K562 (cell line): Measurements from ENCODE around the gene URGCP. TPM values are rescaled to one million over a fixed set of nuclear protein-coding genes. Genes with fewer than 3 reads are reported as not detected.

Experiments used
- EZH2 ChIP-seq: IDR thresholded peaks from 2 replicates; pipeline ENCODE4 v1.6.1; 2012; ENCODE audit warnings: low read depth, mild to moderate bottlenecking, inconsistent platforms, low read length, borderline replicate concordance
- FOXA1 ChIP-seq: fragments of 450-650 bp; IDR thresholded peaks from 2 replicates; pipeline ENCODE4 v1.6.1; 2016; ENCODE audit warnings: mild to moderate bottlenecking, borderline replicate concordance
- GABPB2 ChIP-seq: fragments of 250-450 bp; sonication (Bioruptor Pico); conservative IDR thresholded peaks from 2 replicates; pipeline ENCODE4 v1.5.1; 2021; ENCODE audit warnings: mild to moderate bottlenecking
- HMG20A ChIP-seq: fragments of 450-650 bp; formaldehyde crosslinking; conservative IDR thresholded peaks from 2 replicates; pipeline ENCODE4 v1.4.0; 2020; ENCODE audit warnings: mild to moderate bottlenecking, mixed read lengths
- IRF2 ChIP-seq: sonication (generic); formaldehyde crosslinking; IDR thresholded peaks from 2 replicates; pipeline ENCODE4 v1.8.1; 2022; ENCODE audit warnings: mild to moderate bottlenecking, missing genetic modification reagents
- KLF10 ChIP-seq: fragments of 250-450 bp; sonication (Bioruptor Pico); IDR thresholded peaks from 2 replicates; pipeline ENCODE4 v1.6.1; 2021; ENCODE audit warnings: matching md5 sums
- LCOR ChIP-seq: sonication (generic); formaldehyde crosslinking; IDR thresholded peaks from 2 replicates; pipeline ENCODE4 v1.8.0; 2022; ENCODE audit warnings: mild to moderate bottlenecking, missing genetic modification reagents
- MXI1 ChIP-seq: IDR thresholded peaks from 2 replicates; pipeline ENCODE4 v1.6.1; 2011; ENCODE audit warnings: low read depth, mild to moderate bottlenecking, improper control_type of control experiment, low read length
- RFX5 ChIP-seq: IDR thresholded peaks from 2 replicates; pipeline ENCODE4 v1.6.1; 2011; ENCODE audit warnings: low read depth, mild to moderate bottlenecking, improper control_type of control experiment, low read length
- SNRNP70 ChIP-seq: fragments of 200-400 bp; formaldehyde crosslinking; optimal IDR thresholded peaks from 2 replicates; pipeline ENCODE3; 2017; ENCODE audit warnings: low read depth, low read length
- TAF15 ChIP-seq: fragments of 200-400 bp; formaldehyde crosslinking; IDR thresholded peaks from 2 replicates; pipeline ENCODE4 v1.6.1; 2017; ENCODE audit warnings: mild to moderate bottlenecking, low read depth, low read length, moderate library complexity
- THRAP3 ChIP-seq: fragments of 450-650 bp; IDR thresholded peaks from 2 replicates; pipeline ENCODE4 v1.6.1; 2016; ENCODE audit warnings: mild to moderate bottlenecking, inconsistent platforms, borderline replicate concordance
- ZFP30 ChIP-seq: fragments of 250-450 bp; sonication (Bioruptor Pico); IDR thresholded peaks from 2 replicates; pipeline ENCODE4 v1.8.0; 2022; ENCODE audit warnings: moderate library complexity, mild to moderate bottlenecking, inconsistent platforms, borderline replicate concordance
- polyA plus RNA-seq, 8 experiments: library from polyadenylated mRNA; depleted of rRNA in 4 of 8; stranded (reverse) in 5 of 8; unstranded in 3 of 8; fragments of >200 nt; fragmentation: Nextera tagmentation in 2 of 8; fragmentation: Illumina TruSeq in 1 of 8; extraction: Ambion mirVana in 2 of 8; extraction: Trizol in 1 of 8; gene quantifications; 2 replicates each; pipeline versions ENCODE4 v1.2.1 to v1.2.3, GENCODE V29; 2011 to 2014; ENCODE audit warnings: inconsistent platforms in 1 of 8, missing spikeins in 1 of 8
- total RNA-seq, 7 experiments: library from RNA; depleted of rRNA in 6 of 7; stranded (reverse); fragments of >200 nt in 6 of 7; fragmentation: Illumina TruSeq in 2 of 7; extraction: Trizol in 2 of 7; gene quantifications; 2 replicates each; pipeline versions ENCODE4 v1.2.1 to v1.2.3, GENCODE V29; 2011 to 2021; ENCODE audit warnings: low replicate concordance in 1 of 7
- TF ChIP-seq, protein P1 (sequence below): fragments of 250-450 bp; sonication (Bioruptor Pico); IDR thresholded peaks from 2 replicates; pipeline ENCODE4 v1.4.0; 2020
- TF ChIP-seq, protein P2 (sequence below): fragments of 450-650 bp; formaldehyde crosslinking; IDR thresholded peaks from 2 replicates; pipeline ENCODE4 v1.4.0; 2022; ENCODE audit warnings: missing genetic modification characterization
- TF ChIP-seq, protein P3 (sequence below), 2 experiments: fragments of 450-650 bp in 1 of 2; IDR thresholded peaks; 2 replicates each; pipeline ENCODE4 v1.6.1; 2011 to 2017; ENCODE audit warnings: low read depth in 2 of 2, antibody characterized with exemption in 1 of 2, borderline replicate concordance in 1 of 2, low read length in 1 of 2, mild to moderate bottlenecking in 1 of 2, mixed read lengths in 1 of 2; ENCODE audit not compliant: control insufficient read depth in 1 of 2
- TF ChIP-seq, protein P4 (sequence below): fragments of 200-400 bp; formaldehyde crosslinking; IDR thresholded peaks from 2 replicates; pipeline ENCODE4 v1.6.1; 2017; ENCODE audit warnings: mild to moderate bottlenecking, low read depth, low read length, moderate library complexity
- TF ChIP-seq, protein P5 (sequence below): fragments of 450-650 bp; formaldehyde crosslinking; IDR thresholded peaks from 2 replicates; pipeline ENCODE4 v1.4.0; 2022; ENCODE audit warnings: missing genetic modification characterization

Gene URGCP
- total and polyA plus RNA-seq, 9 of the 15 experiments (the other 6 are each of a cell fraction or from before 2014, with no cell fraction given): 1.7 to 25.8 (median 12.5) TPM

DNA sequence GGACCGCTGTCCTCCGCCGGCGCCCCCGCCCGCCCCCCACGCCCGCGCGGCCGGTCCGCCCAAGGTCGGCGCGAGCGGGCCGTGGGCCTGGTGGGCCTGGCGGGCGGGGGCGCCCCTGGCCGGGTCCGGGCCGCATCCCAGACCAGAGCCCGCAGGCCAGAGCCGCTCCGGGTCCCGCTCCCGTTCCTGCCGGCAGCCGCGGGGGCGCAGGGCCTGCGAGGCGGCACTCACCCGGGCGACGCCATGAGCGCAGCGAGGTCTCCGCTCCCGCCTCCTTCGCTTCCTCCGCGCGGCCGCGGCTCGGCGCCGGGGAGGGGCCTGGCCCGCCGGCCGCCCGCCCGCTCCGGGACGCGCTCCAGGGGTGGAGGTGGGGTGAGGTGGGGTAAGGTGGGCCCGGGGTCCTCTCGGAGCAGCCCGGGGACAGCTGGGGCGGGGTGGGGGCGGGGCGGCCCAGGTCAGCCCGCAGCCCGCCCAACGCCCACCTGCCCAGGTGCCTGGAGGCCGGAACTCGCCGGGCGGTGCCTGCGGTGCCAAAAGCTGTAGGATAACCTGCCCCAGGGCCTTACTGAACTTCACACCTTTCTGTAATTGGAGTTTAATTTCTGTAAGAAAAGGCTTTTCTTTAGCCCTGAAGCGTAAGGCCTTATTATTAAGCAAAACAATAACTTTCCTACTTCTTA lies at the start of gene URGCP (continued):
- TF ChIP-seq MXI1: no peak
- TF ChIP-seq, protein P1, sequence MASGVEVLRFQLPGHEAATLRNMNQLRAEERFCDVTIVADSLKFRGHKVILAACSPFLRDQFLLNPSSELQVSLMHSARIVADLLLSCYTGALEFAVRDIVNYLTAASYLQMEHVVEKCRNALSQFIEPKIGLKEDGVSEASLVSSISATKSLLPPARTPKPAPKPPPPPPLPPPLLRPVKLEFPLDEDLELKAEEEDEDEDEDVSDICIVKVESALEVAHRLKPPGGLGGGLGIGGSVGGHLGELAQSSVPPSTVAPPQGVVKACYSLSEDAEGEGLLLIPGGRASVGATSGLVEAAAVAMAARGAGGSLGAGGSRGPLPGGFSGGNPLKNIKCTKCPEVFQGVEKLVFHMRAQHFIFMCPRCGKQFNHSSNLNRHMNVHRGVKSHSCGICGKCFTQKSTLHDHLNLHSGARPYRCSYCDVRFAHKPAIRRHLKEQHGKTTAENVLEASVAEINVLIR (CRISPR knock-in tag): no peak
- no peak for TF ChIP-seq RFX5
- TF ChIP-seq EZH2: no peak
- TF ChIP-seq SNRNP70: no peak
- TF ChIP-seq LCOR (CRISPR knock-in tag): no peak
- TF ChIP-seq HMG20A (CRISPR knock-in tag): no peak
- TF ChIP-seq THRAP3: no peak
- TF ChIP-seq FOXA1: no peak
- TF ChIP-seq IRF2 (CRISPR knock-in tag): no peak
- no peak for TF ChIP-seq ZFP30
- TF ChIP-seq TAF15: no peak
- TF ChIP-seq, protein P2, sequence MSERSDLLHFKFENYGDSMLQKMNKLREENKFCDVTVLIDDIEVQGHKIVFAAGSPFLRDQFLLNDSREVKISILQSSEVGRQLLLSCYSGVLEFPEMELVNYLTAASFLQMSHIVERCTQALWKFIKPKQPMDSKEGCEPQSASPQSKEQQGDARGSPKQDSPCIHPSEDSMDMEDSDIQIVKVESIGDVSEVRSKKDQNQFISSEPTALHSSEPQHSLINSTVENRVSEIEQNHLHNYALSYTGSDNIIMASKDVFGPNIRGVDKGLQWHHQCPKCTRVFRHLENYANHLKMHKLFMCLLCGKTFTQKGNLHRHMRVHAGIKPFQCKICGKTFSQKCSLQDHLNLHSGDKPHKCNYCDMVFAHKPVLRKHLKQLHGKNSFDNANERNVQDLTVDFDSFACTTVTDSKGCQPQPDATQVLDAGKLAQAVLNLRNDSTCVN (CRISPR knock-in tag): no peak
- TF ChIP-seq, protein P3, sequence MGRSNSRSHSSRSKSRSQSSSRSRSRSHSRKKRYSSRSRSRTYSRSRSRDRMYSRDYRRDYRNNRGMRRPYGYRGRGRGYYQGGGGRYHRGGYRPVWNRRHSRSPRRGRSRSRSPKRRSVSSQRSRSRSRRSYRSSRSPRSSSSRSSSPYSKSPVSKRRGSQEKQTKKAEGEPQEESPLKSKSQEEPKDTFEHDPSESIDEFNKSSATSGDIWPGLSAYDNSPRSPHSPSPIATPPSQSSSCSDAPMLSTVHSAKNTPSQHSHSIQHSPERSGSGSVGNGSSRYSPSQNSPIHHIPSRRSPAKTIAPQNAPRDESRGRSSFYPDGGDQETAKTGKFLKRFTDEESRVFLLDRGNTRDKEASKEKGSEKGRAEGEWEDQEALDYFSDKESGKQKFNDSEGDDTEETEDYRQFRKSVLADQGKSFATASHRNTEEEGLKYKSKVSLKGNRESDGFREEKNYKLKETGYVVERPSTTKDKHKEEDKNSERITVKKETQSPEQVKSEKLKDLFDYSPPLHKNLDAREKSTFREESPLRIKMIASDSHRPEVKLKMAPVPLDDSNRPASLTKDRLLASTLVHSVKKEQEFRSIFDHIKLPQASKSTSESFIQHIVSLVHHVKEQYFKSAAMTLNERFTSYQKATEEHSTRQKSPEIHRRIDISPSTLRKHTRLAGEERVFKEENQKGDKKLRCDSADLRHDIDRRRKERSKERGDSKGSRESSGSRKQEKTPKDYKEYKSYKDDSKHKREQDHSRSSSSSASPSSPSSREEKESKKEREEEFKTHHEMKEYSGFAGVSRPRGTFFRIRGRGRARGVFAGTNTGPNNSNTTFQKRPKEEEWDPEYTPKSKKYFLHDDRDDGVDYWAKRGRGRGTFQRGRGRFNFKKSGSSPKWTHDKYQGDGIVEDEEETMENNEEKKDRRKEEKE (IDR thresholded peaks at IDR 0.05; ENCODE audit: borderline replicate concordance in 1 of 2, control insufficient read depth in 1 of 2, low read depth in 2 of 2, low read length in 1 of 2): no peak
- TF ChIP-seq, protein P4, sequence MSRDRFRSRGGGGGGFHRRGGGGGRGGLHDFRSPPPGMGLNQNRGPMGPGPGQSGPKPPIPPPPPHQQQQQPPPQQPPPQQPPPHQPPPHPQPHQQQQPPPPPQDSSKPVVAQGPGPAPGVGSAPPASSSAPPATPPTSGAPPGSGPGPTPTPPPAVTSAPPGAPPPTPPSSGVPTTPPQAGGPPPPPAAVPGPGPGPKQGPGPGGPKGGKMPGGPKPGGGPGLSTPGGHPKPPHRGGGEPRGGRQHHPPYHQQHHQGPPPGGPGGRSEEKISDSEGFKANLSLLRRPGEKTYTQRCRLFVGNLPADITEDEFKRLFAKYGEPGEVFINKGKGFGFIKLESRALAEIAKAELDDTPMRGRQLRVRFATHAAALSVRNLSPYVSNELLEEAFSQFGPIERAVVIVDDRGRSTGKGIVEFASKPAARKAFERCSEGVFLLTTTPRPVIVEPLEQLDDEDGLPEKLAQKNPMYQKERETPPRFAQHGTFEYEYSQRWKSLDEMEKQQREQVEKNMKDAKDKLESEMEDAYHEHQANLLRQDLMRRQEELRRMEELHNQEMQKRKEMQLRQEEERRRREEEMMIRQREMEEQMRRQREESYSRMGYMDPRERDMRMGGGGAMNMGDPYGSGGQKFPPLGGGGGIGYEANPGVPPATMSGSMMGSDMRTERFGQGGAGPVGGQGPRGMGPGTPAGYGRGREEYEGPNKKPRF: no peak
- no peak for TF ChIP-seq KLF10 (CRISPR knock-in tag)
- no peak for TF ChIP-seq GABPB2 (CRISPR knock-in tag)
- TF ChIP-seq, protein P5, sequence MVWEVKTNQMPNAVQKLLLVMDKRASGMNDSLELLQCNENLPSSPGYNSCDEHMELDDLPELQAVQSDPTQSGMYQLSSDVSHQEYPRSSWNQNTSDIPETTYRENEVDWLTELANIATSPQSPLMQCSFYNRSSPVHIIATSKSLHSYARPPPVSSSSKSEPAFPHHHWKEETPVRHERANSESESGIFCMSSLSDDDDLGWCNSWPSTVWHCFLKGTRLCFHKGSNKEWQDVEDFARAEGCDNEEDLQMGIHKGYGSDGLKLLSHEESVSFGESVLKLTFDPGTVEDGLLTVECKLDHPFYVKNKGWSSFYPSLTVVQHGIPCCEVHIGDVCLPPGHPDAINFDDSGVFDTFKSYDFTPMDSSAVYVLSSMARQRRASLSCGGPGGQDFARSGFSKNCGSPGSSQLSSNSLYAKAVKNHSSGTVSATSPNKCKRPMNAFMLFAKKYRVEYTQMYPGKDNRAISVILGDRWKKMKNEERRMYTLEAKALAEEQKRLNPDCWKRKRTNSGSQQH (CRISPR knock-in tag): no peak
